Breast epithelium (tissue), 3 donors: Measurements from ENCODE around the gene CYP4B1.

Source experiments
- POLR2A ChIP-seq: fragments of 450-650 bp; IDR thresholded peaks from one replicate; pipeline ENCODE4 v1.6.1; 2016; ENCODE audit warnings: antibody characterized with exemption, mild to moderate bottlenecking, moderate library complexity
- TF ChIP-seq, protein P1 (sequence below), 3 donors: fragments of 450-650 bp; IDR thresholded peaks; one replicate each; pipeline ENCODE4 v1.5.1; 2016 to 2017; ENCODE audit warnings: antibody characterized with exemption in 3 of 3, mild to moderate bottlenecking in 3 of 3, moderate library complexity in 3 of 3

DNA sequence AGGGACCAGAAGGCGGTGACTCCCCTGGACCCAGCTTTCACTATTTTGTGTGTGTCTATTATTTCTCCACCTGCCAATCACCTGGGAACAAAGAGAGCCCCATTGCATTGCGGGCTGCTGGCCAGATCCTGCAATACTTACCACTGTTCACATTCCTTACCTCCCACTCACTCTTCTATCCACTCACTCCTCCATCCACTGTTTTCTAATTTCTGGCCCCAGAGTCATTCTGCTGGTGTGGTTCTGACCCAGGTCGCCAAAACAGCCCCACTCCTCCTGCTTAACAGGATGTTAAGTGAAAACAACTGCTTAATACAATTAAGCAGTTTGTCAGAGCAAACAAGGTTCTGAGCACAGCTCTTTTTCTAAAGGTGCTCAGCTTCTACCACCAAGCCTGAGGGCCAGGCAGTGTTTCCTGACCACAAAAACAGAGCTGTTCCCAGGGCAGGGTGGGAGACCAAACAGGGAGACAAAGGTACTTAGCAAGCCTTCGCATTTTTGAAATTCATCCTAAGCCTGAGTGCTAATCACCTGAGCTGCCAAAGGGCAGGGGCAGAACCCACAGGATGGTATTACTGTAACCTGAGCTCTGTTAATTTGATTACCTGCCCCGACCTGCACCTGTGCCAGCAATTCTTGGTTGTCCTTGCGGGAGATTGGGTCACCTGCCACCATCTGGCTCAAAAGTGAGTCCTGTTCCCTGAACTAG, 41.4 kb upstream of the CYP4B1 start:
- TF ChIP-seq, protein P1, sequence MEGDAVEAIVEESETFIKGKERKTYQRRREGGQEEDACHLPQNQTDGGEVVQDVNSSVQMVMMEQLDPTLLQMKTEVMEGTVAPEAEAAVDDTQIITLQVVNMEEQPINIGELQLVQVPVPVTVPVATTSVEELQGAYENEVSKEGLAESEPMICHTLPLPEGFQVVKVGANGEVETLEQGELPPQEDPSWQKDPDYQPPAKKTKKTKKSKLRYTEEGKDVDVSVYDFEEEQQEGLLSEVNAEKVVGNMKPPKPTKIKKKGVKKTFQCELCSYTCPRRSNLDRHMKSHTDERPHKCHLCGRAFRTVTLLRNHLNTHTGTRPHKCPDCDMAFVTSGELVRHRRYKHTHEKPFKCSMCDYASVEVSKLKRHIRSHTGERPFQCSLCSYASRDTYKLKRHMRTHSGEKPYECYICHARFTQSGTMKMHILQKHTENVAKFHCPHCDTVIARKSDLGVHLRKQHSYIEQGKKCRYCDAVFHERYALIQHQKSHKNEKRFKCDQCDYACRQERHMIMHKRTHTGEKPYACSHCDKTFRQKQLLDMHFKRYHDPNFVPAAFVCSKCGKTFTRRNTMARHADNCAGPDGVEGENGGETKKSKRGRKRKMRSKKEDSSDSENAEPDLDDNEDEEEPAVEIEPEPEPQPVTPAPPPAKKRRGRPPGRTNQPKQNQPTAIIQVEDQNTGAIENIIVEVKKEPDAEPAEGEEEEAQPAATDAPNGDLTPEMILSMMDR (IDR thresholded peaks at IDR 0.05): no peak
- no peak for TF ChIP-seq POLR2A
